HG03571 (cell line): ENCODE measurements around the gene MEI1.

Experiments
- ATAC-seq: cut with Tn5 transposase; IDR thresholded peaks from one replicate; pipeline ENCODE4 v1.9.1; 2021; ENCODE audit not compliant: unreplicated experiment

Gene MEI1

GRCh38 chr22:41742918-41743317 lies 43.6 kb downstream of the MEI1 start:
- no peak for ATAC-seq

GRCh38 chr22:41745968-41746367 lies 46.7 kb downstream of the MEI1 start:
- no peak for ATAC-seq

GRCh38 chr22:41746567-41747400 lies 47.5 kb downstream of the MEI1 start:
- ATAC-seq, result no peak

DNA sequence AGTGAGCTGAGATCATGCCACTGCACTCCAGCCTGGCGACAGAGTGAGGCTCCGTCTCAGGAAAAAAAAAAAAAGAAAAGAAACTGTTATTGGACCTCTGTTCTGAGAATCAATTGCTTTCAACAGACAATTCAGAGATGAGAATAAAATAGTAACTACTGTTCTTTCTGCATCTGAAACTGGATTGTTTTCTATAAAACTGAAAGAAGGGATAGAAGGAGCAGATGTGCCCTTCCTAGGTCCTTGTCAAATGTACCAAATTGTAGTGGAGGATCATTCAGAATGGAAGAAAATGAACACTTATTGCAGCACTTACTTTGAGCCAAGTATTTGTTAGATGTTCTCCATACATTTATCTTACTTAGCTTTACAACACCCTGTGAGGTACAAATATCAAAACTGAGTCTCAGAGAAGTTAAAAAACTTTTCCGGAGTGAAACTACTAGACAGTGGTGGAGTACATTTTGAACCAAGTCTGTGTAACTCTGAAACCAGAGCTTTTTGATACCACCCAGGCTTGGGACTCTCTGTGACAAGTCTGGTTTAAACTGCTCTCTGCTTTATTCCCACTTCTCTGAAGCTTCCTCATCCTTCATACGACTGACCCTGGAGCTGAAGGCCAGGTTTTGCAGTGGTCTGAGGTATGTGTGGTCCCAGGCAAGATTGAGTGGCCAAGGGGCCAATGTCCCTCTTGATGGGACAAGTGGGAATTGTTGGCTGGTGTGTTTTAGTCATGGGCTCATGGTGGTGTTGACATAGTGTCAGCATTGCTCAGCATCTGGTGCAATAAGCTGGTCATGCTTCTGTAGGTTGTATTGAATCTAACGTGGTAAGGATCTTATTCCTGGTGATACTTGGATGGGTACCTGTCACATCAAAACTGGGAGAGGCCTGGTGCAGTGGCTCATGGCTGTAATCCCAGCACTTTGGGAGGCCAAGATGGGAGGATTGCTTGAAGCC lies 53.0 kb downstream of the MEI1 start:
- ATAC-seq, result no peak

GRCh38 chr22:41753984-41754383 lies 54.7 kb downstream of the MEI1 start:
- no peak for ATAC-seq

- no peak for ATAC-seq
Measured at GRCh38 chr22:41757502-41757901, 58.2 kb downstream of the MEI1 start.

- ATAC-seq, result no peak
Measured at GRCh38 chr22:41758231-41758630, 58.9 kb downstream of the MEI1 start.

- no peak for ATAC-seq
Measured at GRCh38 chr22:41762980-41763779, 63.9 kb downstream of the MEI1 start.

- ATAC-seq, result no peak
Measured at GRCh38 chr22:41766476-41766875, 67.2 kb downstream of the MEI1 start.

GRCh38 chr22:41768430-41768829 lies 69.1 kb downstream of the MEI1 start:
- ATAC-seq, result no peak

- ATAC-seq, result no peak
Measured at GRCh38 chr22:41770715-41771468, 71.6 kb downstream of the MEI1 start.

DNA sequence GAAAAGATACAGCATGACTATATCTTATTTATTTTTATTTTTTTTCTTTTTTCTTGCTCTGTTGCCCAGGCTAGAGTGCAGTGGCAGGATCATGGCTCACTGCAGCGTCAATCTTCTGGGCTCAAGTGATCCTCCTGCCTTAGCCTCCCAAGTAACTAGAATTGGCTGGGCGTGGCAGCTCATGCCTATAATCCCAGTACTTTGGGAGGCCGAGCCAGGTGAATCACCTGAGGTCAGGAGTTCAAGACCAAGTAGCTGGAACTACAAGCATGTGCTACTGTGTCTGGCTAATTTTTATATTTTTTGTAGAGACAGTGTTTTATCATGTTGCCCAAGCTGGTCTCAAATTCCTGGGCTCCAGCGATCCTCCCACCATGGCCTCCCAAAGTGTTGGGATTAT lies 72.9 kb downstream of the MEI1 start:
- no peak for ATAC-seq

DNA sequence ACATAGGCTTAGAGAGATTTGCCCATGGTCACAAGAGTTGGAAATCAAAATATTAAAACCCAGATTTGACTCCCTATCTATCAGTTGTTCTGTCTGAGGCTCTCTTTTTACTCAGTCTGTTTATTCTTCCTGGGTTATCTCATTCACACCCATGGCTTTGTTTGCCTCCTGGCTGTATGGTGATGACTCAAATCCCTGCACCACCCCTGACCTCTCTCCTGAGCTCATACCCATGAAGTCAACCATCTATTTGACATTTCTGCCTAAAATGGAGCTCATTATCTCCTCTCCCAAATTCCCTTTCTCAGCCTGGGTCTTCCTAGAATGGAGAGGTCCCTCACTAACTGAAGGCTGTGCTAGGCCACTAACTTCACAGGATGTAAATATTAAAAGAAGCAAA lies 73.3 kb downstream of the MEI1 start:
- ATAC-seq, result no peak

DNA sequence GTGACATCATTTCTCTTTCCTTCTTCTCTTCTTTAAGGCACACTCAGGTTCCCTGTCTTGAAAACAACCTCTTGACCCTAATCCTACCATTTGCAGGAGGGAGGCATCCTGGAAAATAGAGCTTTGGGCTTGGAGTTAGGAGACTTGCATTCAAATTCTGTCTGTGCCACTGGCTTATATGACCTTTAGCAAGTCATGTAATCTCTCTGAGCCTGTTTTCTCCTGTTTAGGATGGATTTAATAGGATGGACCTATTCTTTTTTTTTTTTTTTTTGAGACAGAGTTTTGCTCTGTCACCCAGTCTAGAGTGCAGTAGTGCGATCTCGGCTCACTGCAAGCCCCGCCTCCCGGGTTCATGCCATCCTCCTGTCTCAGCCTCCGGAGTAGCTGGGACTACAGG lies 76.0 kb downstream of the MEI1 start:
- ATAC-seq, result no peak

- no peak for ATAC-seq
Measured at GRCh38 chr22:41775976-41776375, 76.7 kb downstream of the MEI1 start.

- no peak for ATAC-seq
Measured at GRCh38 chr22:41776381-41776780, 77.1 kb downstream of the MEI1 start.

DNA sequence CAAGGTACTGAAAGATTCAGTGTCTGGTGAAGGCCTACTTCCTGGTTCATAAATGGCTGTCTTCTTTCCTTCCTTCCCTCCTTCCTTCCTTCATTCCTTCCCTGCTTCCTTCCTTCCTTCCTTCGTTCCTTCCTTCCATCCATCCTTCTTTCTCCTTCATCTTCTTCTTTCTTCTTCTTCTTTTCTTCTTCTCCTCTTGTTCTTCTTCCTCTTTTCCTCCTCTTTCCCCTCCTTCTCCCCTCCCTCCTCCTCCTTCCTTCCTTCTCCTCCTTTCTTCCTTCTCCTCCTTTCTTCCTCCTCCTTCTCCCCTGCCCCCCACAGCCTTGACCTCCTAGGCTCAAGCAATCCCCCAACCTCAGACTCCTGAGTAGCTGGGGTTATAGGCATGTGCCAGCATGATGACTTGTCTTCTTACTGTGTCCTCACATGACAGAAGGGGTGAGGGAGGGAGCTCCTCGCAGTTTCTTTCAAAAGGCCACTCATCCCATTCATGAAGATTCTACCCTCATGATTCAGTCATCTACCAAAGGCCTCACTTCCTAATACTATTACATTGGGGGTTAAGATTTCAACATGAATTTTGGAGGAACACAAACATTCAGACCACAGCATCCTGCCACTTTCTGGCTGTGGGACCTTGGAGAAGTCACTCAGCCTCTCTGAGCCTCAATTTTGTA lies 78.6 kb downstream of the MEI1 start:
- ATAC-seq, result no peak

- ATAC-seq, result no peak
Measured at GRCh38 chr22:41779929-41780505, 80.7 kb downstream of the MEI1 start.

GRCh38 chr22:41780746-41781505 lies 81.6 kb downstream of the MEI1 start:
- ATAC-seq, result peak; percentile 72
